A204.1 (cell line): ENCODE data around the gene TBL2.
"Not testable (repeated sequence)": the region's sequence is repeated elsewhere in the genome, so short reads cannot be mapped to it uniquely, and the experiment has no call there.

Experiments used
- FAIRE-seq: peaks from 2 replicates; lab custom pipeline; 2012; peaks lifted over from hg19 to GRCh38; lab: Jason Lieb, UNC

Gene TBL2, protein sequence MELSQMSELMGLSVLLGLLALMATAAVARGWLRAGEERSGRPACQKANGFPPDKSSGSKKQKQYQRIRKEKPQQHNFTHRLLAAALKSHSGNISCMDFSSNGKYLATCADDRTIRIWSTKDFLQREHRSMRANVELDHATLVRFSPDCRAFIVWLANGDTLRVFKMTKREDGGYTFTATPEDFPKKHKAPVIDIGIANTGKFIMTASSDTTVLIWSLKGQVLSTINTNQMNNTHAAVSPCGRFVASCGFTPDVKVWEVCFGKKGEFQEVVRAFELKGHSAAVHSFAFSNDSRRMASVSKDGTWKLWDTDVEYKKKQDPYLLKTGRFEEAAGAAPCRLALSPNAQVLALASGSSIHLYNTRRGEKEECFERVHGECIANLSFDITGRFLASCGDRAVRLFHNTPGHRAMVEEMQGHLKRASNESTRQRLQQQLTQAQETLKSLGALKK

GRCh38 chr7:73578342-73579128 is at the start of gene TBL2:
TSS of gene TBL2 (minus strand) at chr7:73578579. CDS start at chr7:73578549, 30 bp downstream.
- peak; percentile 91 for FAIRE-seq

DNA sequence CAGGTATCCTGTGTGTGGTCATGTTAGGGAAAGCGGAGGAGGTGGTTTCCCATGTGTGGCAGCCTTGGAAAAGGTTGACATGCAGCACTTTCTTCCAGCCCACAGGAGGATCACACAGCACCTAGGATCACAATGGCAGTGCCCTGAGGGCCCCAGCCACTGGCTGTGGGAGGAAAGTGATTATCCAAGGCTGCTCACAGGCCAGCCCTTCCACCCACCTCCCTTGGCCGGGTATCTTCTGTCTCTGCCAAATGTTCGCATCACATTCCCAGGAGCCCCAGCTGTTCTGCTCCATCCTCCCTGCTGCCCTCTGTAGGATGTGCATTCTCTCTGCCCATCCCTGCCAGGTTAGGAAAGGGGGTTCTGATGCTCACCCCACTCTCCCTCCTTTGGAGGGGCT is 48.4 kb upstream of the TBL2 start:
- no peak for FAIRE-seq

DNA sequence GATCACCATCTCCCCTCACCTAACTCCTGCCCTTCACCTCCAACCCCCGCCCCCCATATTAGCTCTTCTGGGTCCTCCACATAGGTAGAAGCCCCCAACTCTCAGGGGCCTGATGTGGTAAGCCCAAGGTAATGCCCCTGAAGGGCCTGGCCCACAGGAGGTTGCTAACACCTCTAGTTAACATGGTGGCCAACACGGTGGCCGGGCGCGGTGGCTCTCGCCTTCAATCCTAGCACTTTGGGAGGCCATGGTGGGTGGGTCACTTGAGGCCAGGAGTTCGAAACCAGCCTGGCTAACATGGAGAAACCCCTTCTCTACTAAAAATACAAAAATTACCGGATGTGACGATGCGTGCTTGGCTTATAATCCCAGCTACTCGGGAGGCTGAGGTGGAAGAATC is 46.9 kb upstream of the TBL2 start:
- no peak for FAIRE-seq

DNA sequence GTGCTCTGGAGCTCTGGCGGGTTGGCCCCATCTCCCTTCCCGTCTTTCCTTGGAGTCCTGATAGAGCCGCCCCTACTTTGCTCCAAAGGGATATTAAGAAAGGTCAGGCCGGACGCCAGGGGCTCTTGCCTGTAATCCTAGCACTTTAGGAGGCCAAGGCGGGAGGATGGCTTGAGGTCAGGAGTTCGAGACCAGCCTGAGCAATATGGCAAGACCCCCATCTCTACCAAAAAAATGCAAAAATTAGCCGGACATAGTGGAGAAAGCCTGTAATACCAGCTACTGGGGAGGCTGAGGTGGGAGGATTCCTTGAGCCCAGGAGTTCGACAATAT is 46.3 kb upstream of the TBL2 start:
- FAIRE-seq, result no peak

GRCh38 chr7:73623798-73624668 is 45.7 kb upstream of the TBL2 start, which contains the start of gene MLXIPL:
TSS of gene MLXIPL (minus strand) at chr7:73624522. CDS start at chr7:73624492, 30 bp downstream.
- no peak for FAIRE-seq

- FAIRE-seq, result no peak
These were observed 44.8 kb upstream of the TBL2 start for GRCh38 chr7:73622909-73623797.

DNA sequence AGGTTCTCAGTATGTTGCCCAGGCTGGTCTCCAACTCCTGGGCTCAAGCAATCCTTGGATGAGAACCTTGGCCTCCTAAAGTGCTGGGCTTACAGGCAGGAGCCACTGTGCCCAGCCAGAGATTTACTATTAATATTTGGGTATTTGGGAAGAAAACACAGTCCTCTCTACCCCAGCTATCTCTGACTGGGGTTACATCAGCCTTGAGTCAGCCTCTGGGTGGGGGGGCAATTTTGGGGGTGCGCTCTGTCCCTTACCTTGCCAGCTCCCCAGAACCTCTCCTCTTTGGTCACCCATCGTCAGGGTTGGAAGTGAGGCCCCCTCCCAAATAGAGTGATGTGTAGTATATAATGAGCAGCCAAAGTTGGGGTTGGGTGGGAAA is 44.1 kb upstream of the TBL2 start:
- FAIRE-seq, result no peak

- FAIRE-seq, result no peak
These were observed 43.0 kb upstream of the TBL2 start for GRCh38 chr7:73621168-73622063.

DNA sequence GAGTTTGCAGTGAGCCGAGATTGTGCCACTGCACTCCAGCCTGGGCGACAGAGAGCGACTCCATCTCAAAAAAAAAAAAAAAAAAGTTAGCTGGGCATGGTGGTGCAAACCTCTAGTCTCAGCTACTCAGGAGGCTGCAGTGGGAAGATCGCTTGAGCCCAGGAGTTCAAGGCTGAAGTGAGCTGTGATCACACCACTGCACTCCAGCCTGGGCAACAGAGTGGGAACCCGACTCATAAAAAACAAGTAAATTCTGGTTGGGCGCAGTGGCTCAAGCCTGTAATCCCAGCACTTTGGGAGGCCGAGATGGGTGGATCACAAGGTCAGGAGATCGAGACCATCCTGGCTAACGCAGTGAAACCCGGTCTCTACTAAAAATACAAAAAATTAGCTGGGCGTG is 41.0 kb upstream of the TBL2 start:
- FAIRE-seq, result not testable (repeated sequence)

- FAIRE-seq, result no peak
These were observed 40.2 kb upstream of the TBL2 start for GRCh38 chr7:73618538-73618937.

GRCh38 chr7:73617520-73617919 is 39.1 kb upstream of the TBL2 start:
- not testable (repeated sequence) for FAIRE-seq

- no peak for FAIRE-seq
These were observed 37.5 kb upstream of the TBL2 start for GRCh38 chr7:73615886-73616285.

- FAIRE-seq, result not testable (repeated sequence)
These were observed 36.6 kb upstream of the TBL2 start for GRCh38 chr7:73614937-73615336.

GRCh38 chr7:73613954-73614735 is 35.8 kb upstream of the TBL2 start:
- no peak for FAIRE-seq

DNA sequence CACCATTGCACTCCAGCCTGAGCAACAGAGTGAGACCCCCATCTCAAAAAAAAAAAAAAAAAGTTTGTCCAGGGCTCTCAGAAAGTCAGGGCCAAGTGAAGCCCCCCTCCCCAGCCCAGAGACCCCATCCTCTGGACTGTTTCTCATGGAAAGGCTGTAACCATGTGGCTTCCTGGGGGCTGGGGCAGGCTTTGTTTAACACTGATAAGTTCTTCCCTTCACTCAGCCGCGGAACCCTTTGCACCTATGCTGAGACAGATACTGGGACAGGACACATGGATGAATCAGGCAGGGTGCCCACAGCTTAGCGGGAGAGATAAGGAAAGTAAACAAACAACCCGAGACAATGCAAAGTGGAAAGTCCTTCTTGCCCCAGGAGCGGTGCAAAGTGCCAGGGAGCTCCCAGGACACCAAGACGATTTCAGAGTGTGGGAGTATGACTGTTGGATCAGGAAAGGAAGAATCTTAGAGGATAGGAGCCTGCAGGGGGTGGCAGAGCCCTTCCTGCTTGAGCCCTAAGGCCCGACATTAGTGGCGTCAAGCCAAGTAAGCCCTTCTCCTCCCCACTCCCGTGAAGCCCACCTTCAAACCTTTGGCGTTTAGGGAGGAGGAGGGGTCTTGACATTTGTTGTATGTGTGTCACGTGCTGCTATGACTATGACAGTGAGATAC is 34.4 kb upstream of the TBL2 start:
- no peak for FAIRE-seq

DNA sequence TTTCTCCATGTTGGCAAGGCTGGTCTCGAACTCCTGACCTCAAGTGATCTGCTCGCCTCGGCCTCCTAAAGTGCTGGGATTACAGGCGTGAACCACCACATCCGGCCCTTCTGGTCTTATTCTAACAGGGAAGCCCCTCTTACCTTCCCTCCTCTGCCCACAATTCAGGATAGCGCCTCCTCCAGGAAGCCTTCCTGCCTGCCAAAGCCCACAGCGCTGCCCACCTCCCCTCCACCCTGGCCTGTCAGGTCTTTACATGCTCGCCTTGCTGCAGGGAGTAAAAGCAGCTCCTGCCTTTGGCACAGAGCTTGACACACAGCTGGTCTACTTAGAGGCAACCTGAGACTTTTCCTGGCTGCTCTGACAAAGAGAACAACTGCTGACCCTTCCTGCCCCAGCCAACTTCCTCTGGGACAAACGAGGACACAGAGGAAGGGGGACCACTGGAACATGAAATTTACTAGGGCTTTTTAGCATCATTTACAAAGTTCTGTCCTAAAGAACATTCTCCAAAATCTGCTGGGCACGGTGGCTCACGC is 32.7 kb upstream of the TBL2 start:
- FAIRE-seq, result no peak

DNA sequence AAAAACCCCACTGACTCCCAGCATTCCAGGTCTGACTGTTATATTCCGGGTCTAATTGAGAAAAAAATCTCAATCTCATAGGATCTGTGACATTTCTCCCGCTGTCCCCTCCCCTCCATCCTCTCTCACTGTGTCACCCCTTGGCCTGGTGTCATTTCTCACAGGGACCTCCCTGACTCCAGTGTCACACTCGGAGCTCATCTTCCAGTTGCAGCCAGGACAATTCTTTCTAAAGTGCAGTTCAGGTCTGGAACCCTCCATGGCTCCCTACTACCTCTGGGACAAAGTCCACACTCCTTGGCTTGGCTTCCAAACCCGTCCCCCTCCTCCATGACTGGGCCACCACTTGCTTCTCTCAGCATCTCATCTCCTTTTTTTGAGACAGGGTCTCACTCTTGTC is 31.7 kb upstream of the TBL2 start:
- FAIRE-seq, result no peak

DNA sequence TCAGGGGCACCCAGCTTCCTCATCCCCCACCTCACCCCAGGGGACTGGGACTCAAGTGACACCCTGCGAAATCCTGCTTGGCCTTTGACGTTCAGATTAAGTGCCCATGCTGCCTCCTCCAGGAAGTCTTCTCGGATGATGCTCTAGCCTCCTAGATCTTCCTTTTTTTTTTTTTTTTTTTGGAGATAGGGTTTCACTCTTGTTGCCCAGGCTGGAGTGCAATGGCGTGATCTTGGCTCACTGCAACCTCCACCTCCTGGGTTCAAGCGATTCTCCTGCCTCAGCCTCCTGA is 29.3 kb upstream of the TBL2 start:
- not testable (repeated sequence) for FAIRE-seq
